Cardiac fibroblast (primary cell): Measurements from ENCODE around the gene PTGES.
"Not testable (repeated sequence)": the region's sequence is repeated elsewhere in the genome, so short reads cannot be mapped to it uniquely, and the experiment has no call there.

Experiments used
- DNase-seq, 2 donors: peaks; one replicate each; pipeline versions ENCODE4 v3.0.0 to v3.0.0-alpha.2; 2010; ENCODE audit warnings: low read depth in 2 of 2
- H3K4me3 ChIP-seq, 2 donors: replicated peaks in 1 of 2; 1 replicate in 1 of 2; 2 replicates in 1 of 2; pipeline ENCODE4 v1.5.1; 2011; ENCODE audit warnings: low read depth in 2 of 2, low read length in 2 of 2, mild to moderate bottlenecking in 2 of 2, moderate library complexity in 1 of 2
- CTCF ChIP-seq: IDR thresholded peaks from one replicate; pipeline ENCODE4 v1.5.1; 2011; ENCODE audit warnings: low read depth, mild to moderate bottlenecking, low read length, inconsistent platforms

Gene PTGES

GRCh38 chr9:129752900-129753729, at the start of gene PTGES:
TSS of gene PTGES (minus strand) at chr9:129753042. CDS start at chr9:129753012, 30 bp downstream.
- no peak for TF ChIP-seq CTCF
- peak within 1 kb of the TSS; percentile 36 to 54 for H3K4me3 ChIP-seq
- peak; percentile 76 to 90 for DNase-seq

- no peak for DNase-seq
- TF ChIP-seq CTCF = no peak
- H3K4me3 ChIP-seq = no peak overlapping the region
Observed at GRCh38 chr9:129801504-129801903, 48.7 kb upstream of the PTGES start.

- no peak for DNase-seq
- TF ChIP-seq CTCF = no peak
Observed at GRCh38 chr9:129798973-129799372, 46.1 kb upstream of the PTGES start.

GRCh38 chr9:129796029-129796428, 43.2 kb upstream of the PTGES start:
- not testable (repeated sequence) for H3K4me3 ChIP-seq, DNase-seq

More at GRCh38 chr9:129798973-129799372, 46.1 kb upstream of the PTGES start:
- no peak overlapping the region for H3K4me3 ChIP-seq

- no peak overlapping the region for H3K4me3 ChIP-seq
- no peak for DNase-seq
- TF ChIP-seq CTCF = no peak
Observed at GRCh38 chr9:129794549-129794948, 41.7 kb upstream of the PTGES start.

- no peak overlapping the region for H3K4me3 ChIP-seq
- DNase-seq = no peak
- no peak for TF ChIP-seq CTCF
Observed at GRCh38 chr9:129786481-129786880, 33.6 kb upstream of the PTGES start.

- no peak for TF ChIP-seq CTCF
- DNase-seq = peak in 1 of 2 donors; percentile 25
- no peak overlapping the region for H3K4me3 ChIP-seq
Observed at GRCh38 chr9:129785866-129786265, 33.0 kb upstream of the PTGES start.

- DNase-seq, H3K4me3 ChIP-seq: not testable (repeated sequence)
Observed at GRCh38 chr9:129784970-129785369, 32.1 kb upstream of the PTGES start.
